ENCODE data around the gene RNMT.

Gene RNMT

GRCh38 chr18:13758622-13759021, 32.1 kb downstream of the RNMT start:
- in situ Hi-C loops (cut with MboI; ENCODE audit: low pct_unique_long_range_greater_than_20kb, low sequenced_read_pairs, unreplicated experiment), result no loop called here

GRCh38 chr18:13760047-13760446, 33.6 kb downstream of the RNMT start:
- no peak for TF ChIP-seq CTCF (IDR thresholded peaks at IDR 0.05; ENCODE audit: extremely low read depth, insufficient read depth, missing control alignments)
- DNase-seq (ENCODE audit: low spot score), result no peak
- in situ Hi-C loops (cut with MboI; ENCODE audit: low pct_unique_long_range_greater_than_20kb, low sequenced_read_pairs, unreplicated experiment), result no loop called here

More at GRCh38 chr18:13758622-13759021, 32.1 kb downstream of the RNMT start:
- no peak for TF ChIP-seq CTCF (IDR thresholded peaks at IDR 0.05; ENCODE audit: extremely low read depth, insufficient read depth, missing control alignments)
- DNase-seq (ENCODE audit: low spot score), result no peak

- in situ Hi-C loops (cut with MboI; ENCODE audit: low pct_unique_long_range_greater_than_20kb, low sequenced_read_pairs, unreplicated experiment), result no loop called here
- no peak for DNase-seq (ENCODE audit: low spot score)
- TF ChIP-seq CTCF (IDR thresholded peaks at IDR 0.05; ENCODE audit: extremely low read depth, insufficient read depth, missing control alignments), result no peak
Observed at GRCh38 chr18:13762690-13763439, 36.4 kb downstream of the RNMT start.

GRCh38 chr18:13775058-13775457, 48.6 kb downstream of the RNMT start:
- DNase-seq (ENCODE audit: low spot score), result no peak
- in situ Hi-C loops (cut with MboI; ENCODE audit: low pct_unique_long_range_greater_than_20kb, low sequenced_read_pairs, unreplicated experiment), result no loop called here
- no peak for TF ChIP-seq CTCF (IDR thresholded peaks at IDR 0.05; ENCODE audit: extremely low read depth, insufficient read depth, missing control alignments)

- in situ Hi-C loops (cut with MboI; ENCODE audit: low pct_unique_long_range_greater_than_20kb, low sequenced_read_pairs, unreplicated experiment), result no loop called here
- TF ChIP-seq CTCF (IDR thresholded peaks at IDR 0.05; ENCODE audit: extremely low read depth, insufficient read depth, missing control alignments), result no peak
- DNase-seq (ENCODE audit: low spot score), result no peak
Observed at GRCh38 chr18:13791181-13791580, 64.7 kb downstream of the RNMT start.

GRCh38 chr18:13793819-13794218, 67.3 kb downstream of the RNMT start:
- in situ Hi-C loops (cut with MboI; ENCODE audit: low pct_unique_long_range_greater_than_20kb, low sequenced_read_pairs, unreplicated experiment), result no loop called here

More at GRCh38 chr18:13793819-13794218, 67.3 kb downstream of the RNMT start:
- DNase-seq (ENCODE audit: low spot score), result no peak
- TF ChIP-seq CTCF (IDR thresholded peaks at IDR 0.05; ENCODE audit: extremely low read depth, insufficient read depth, missing control alignments), result no peak

Data from GM13977 (cell line).